Adrenal gland (tissue), 12 donors: Measurements from ENCODE around the gene ADAMTS19. TPM values are rescaled to one million over a fixed set of nuclear protein-coding genes. Genes with fewer than 3 reads are reported as not detected.

Experiments
- DNase-seq, 7 donors: peaks; one replicate each; pipeline ENCODE4 v3.0.0-alpha.2; 2019 to 2020
- H3K27ac ChIP-seq, 5 donors: fragments of 200-600 bp; sonication (generic) in 4 of 5; 1 replicate in 3 of 5; 2 replicates in 2 of 5; pipeline versions ENCODE4 v1.5.1 to v1.8.0; 2016 to 2020; ENCODE audit warnings: mild to moderate bottlenecking in 1 of 5
- H3K27me3 ChIP-seq: fragments of 200-600 bp; 2 replicates; pipeline ENCODE4 v1.8.0; 2021
- H3K36me3 ChIP-seq, 2 donors: fragments of 200-600 bp; replicated peaks in 1 of 2; 1 replicate in 1 of 2; 2 replicates in 1 of 2; pipeline versions ENCODE4 v1.5.1 to v1.8.0; 2018 to 2022
- H3K4me1 ChIP-seq, 2 donors: fragments of 200-600 bp; replicated peaks in 1 of 2; 1 replicate in 1 of 2; 2 replicates in 1 of 2; pipeline versions ENCODE4 v1.5.1 to v1.8.0; 2018 to 2021
- H3K4me3 ChIP-seq, 4 donors: fragments of 200-600 bp; sonication (generic) in 3 of 4; one replicate each; pipeline ENCODE4 v1.5.1; 2016 to 2018
- H3K9me3 ChIP-seq, 3 donors: fragments of 200-600 bp; sonication (generic) in 1 of 3; replicated peaks in 1 of 3; 1 replicate in 2 of 3; 2 replicates in 1 of 3; pipeline versions ENCODE4 v1.5.1 to v1.8.0; 2016 to 2021
- POLR2A ChIP-seq, 2 donors: fragments of 450-650 bp; IDR thresholded peaks; one replicate each; pipeline ENCODE4 v1.6.1; 2017; ENCODE audit warnings: antibody characterized with exemption in 2 of 2, mild to moderate bottlenecking in 2 of 2, moderate library complexity in 1 of 2
- WGBS, 4 donors: extraction: QIAGEN DNeasy Blood & Tissue Kit in 2 of 4; methylation state at CpG; one replicate each; pipeline versions ENCODE4 v1.1.5 to v1.1.7; 2013 to 2017; 5-methylcytosine and 5-hydroxymethylcytosine counted together
- intact Hi-C, 2 donors: fragments of 100-400 bp; cut with DNase I; formaldehyde crosslinking; loops; one replicate each; pipeline versions ENCODE4 v1.14.1 to v1.15.0; 2022 to 2023
- polyA plus RNA-seq, 3 donors: library from polyadenylated mRNA; stranded (reverse); fragments of 200-250 nt in 2 of 3; fragments of 350-450 nt in 1 of 3; fragmentation: Illumina TruSeq in 1 of 3; extraction: RNeasy Lipid Tissue Mini Kit (QIAGEN cat#74804) in 1 of 3; gene quantifications; one replicate each; pipeline ENCODE4 v1.2.3, GENCODE V29; 2013 to 2014
- total RNA-seq, 9 donors: library from RNA; depleted of rRNA in 4 of 9; stranded (reverse); fragments of >200 nt in 4 of 9; fragments of 120-200 nt in 1 of 9; fragmentation: NEBNext Ultra II Directional in 1 of 9; extraction: Animal tissue kit (Norgen Biotek cat#: 25700) in 1 of 9; gene quantifications; one replicate each; pipeline versions ENCODE4 v1.1.0 to v1.2.4, GENCODE V29; 2013 to 2023
- TF ChIP-seq, protein P1 (sequence below), 6 experiments: fragments of 450-650 bp in 4 of 6; fragments of 200-600 bp in 2 of 6; sonication (generic) in 1 of 6; IDR thresholded peaks; 1 replicate in 5 of 6; 2 replicates in 1 of 6; pipeline versions ENCODE4 v1.5.1 to v1.8.0; 2016 to 2021; ENCODE audit warnings: antibody characterized with exemption in 6 of 6, mild to moderate bottlenecking in 2 of 6, moderate library complexity in 1 of 6
- donor health status: healthy with polysubstance abuse.
- donor health status: Bipolar disorder and iron deficiency.
- donor health status: DM: yes; HTN: yes; CAD: no.
- donor health status: DM: no; HTN: no; CAD: no.
- donor health status: DM: no; HTN: no; CAD: no.
- donor health status: DM: yes; HTN: yes; CAD: no.

The ADAMTS19 gene
- total and polyA plus RNA-seq, 12 donors = 0.14 to 32.9 (median 0.91) TPM; not detected in 3

DNA sequence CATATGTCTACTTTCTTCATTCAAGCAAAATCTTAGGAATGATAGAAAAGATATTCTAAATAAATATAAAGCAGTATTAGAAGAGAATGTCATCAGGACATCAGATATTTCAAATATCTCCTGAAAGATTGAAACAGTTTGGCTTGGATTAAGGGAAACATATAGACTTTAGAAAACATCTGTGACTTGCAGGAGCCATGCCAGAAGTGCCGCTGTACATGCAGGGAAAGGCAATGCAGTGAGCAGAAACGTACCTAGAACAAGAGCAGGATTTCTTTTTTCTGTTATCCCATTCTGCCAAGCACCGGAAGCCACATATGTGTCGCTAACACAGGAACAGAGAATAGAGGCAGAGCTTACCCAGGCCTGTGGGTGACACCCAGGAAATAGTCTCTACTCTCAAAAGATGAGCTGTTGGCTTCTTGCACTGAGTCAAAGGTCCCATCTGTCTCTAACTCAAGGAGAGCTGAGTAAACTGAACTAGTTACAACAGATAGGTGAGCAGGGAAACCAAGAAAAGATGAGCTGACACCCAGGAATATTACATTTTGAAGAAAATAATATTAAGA is 5.8 kb downstream of the ADAMTS19 start:
- Histone ChIP-seq H3K4me1 (no peaks in the 10 kb centered on the region), H3K27ac (no peak overlapping the region), H3K9me3 (no peaks in the 10 kb centered on the region), H3K27me3 (peaks cover 13% of the 10 kb centered on the region), H3K36me3 (no peaks in the 10 kb centered on the region), H3K4me3 (no peak overlapping the region)
- DNase-seq = no peak
- intact Hi-C loops = no loop called here
- 79 to 91% (median 82%) methylated on average over 4 of the region's 4 CpGs for WGBS, 4 donors
- TF ChIP-seq POLR2A (IDR thresholded peaks at IDR 0.05) = no peak
- TF ChIP-seq, protein P1, sequence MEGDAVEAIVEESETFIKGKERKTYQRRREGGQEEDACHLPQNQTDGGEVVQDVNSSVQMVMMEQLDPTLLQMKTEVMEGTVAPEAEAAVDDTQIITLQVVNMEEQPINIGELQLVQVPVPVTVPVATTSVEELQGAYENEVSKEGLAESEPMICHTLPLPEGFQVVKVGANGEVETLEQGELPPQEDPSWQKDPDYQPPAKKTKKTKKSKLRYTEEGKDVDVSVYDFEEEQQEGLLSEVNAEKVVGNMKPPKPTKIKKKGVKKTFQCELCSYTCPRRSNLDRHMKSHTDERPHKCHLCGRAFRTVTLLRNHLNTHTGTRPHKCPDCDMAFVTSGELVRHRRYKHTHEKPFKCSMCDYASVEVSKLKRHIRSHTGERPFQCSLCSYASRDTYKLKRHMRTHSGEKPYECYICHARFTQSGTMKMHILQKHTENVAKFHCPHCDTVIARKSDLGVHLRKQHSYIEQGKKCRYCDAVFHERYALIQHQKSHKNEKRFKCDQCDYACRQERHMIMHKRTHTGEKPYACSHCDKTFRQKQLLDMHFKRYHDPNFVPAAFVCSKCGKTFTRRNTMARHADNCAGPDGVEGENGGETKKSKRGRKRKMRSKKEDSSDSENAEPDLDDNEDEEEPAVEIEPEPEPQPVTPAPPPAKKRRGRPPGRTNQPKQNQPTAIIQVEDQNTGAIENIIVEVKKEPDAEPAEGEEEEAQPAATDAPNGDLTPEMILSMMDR (IDR thresholded peaks at IDR 0.05) = no peak

GRCh38 chr5:129474544-129474943 is 14.4 kb downstream of the ADAMTS19 start:
- WGBS, 4 donors = 69 to 79% (median 73%) methylated on average over 2 of the region's 2 CpGs
- Histone ChIP-seq H3K36me3 (no peaks in the 10 kb centered on the region), H3K4me1 (no peaks in the 10 kb centered on the region), H3K9me3 (no peaks in the 10 kb centered on the region), H3K4me3 (no peak overlapping the region), H3K27ac (no peak overlapping the region), H3K27me3 (no peaks in the 10 kb centered on the region)
- peak in 1 of 7 donors; percentile 15 for DNase-seq
- intact Hi-C loops = no loop called here
- TF ChIP-seq POLR2A (IDR thresholded peaks at IDR 0.05) = no peak
- TF ChIP-seq, protein P1 (IDR thresholded peaks at IDR 0.05) = no peak

- no peak for TF ChIP-seq POLR2A (IDR thresholded peaks at IDR 0.05)
- TF ChIP-seq, protein P1 (IDR thresholded peaks at IDR 0.05) = no peak
- Histone ChIP-seq H3K9me3 (no peaks in the 10 kb centered on the region), H3K4me1 (no peaks in the 10 kb centered on the region), H3K4me3 (no peak overlapping the region), H3K27ac (no peak overlapping the region), H3K27me3 (no peaks in the 10 kb centered on the region), H3K36me3 (no peaks in the 10 kb centered on the region)
- no peak for DNase-seq
- intact Hi-C loops = no loop called here
Measured at GRCh38 chr5:129476751-129477150, 16.7 kb downstream of the ADAMTS19 start.

- Histone ChIP-seq H3K36me3 (no peaks in the 10 kb centered on the region), H3K4me1 (no peaks in the 10 kb centered on the region), H3K27me3 (no peaks in the 10 kb centered on the region), H3K4me3 (no peak overlapping the region), H3K9me3 (no peaks in the 10 kb centered on the region), H3K27ac (no peak overlapping the region)
- WGBS, 4 donors = 53 to 56% (median 53%) methylated on average over 1 of the region's 1 CpG
- no peak for DNase-seq
- intact Hi-C loops = no loop called here
- no peak for TF ChIP-seq POLR2A (IDR thresholded peaks at IDR 0.05)
- TF ChIP-seq, protein P1 (IDR thresholded peaks at IDR 0.05) = no peak
Measured at GRCh38 chr5:129477532-129477931, 17.4 kb downstream of the ADAMTS19 start.
